K562 (cell line): ENCODE data around the gene IFIT2. TPM values are rescaled to one million over a fixed set of nuclear protein-coding genes. Genes with fewer than 3 reads are reported as not detected.
"Not testable (repeated sequence)": the region's sequence is repeated elsewhere in the genome, so short reads cannot be mapped to it uniquely, and the experiment has no call there.

ENCODE experiments used
- ATAC-seq: fragments of 200-7000 bp; cut with Tn5 transposase; 3 replicates; pipeline ENCODE4 v1.9.1; 2020; ENCODE audit warnings: moderate library complexity
- BruUV-seq: library from RNA; stranded (reverse); fragments of 400-500 nt; replicated peaks from 2 replicates; lab custom pipeline; 2021; lab: Mats Ljungman, UMichigan
- CTCF ChIA-PET: fragments of 300-600 bp; formaldehyde crosslinking; extraction: SDS; loops from one replicate; lab custom pipeline; 2021; ENCODE audit warnings: low intra/inter-chr PET ratio; lab: Yijun Ruan, JAX
- POLR2A ChIA-PET: fragments of 300-600, 350-650 bp; sonication (Branson Sonifier 250); formaldehyde crosslinking; extraction: SDS; loops from one replicate; lab custom pipeline; 2021; ENCODE audit warnings: antibody characterized with exemption, inconsistent platforms; lab: Yijun Ruan, JAX
- DNase-seq, 4 experiments: peaks; one replicate each; pipeline versions ENCODE4 v3.0.0 to v3.0.0-alpha.2; 2011 to 2018; ENCODE audit warnings: low spot score in 3 of 4, mixed read lengths in 3 of 4; ENCODE audit errors: extremely low read depth in 1 of 4
- FAIRE-seq: peaks from 2 replicates; lab custom pipeline; 2011; peaks lifted over from hg19 to GRCh38; lab: Jason Lieb, UNC
- H2AFZ ChIP-seq: 2 replicates; pipeline ENCODE4 v1.6.0; 2011; ENCODE audit warnings: low read depth, low read length, control low read depth, inconsistent platforms
- H3K27ac ChIP-seq: fragments of 200-600 bp; 3 replicates; pipeline ENCODE4 v1.8.0; 2011; ENCODE audit warnings: low read depth, mild to moderate bottlenecking, control low read depth, inconsistent platforms, low read length, moderate library complexity, mixed read lengths; ENCODE audit errors: extremely low read depth
- H3K27me3 ChIP-seq, 2 experiments: fragments of 300-600 bp in 1 of 2; 2 replicates in 1 of 2; 3 replicates in 1 of 2; pipeline versions ENCODE4 v1.6.0 to v1.8.0; 2011; ENCODE audit warnings: inconsistent platforms in 2 of 2, low read length in 2 of 2, mild to moderate bottlenecking in 1 of 2, mixed read lengths in 1 of 2, moderate library complexity in 1 of 2; ENCODE audit not compliant: control insufficient read depth in 2 of 2, insufficient read depth in 2 of 2
- H3K36me3 ChIP-seq: fragments of 300-600 bp; 3 replicates; pipeline ENCODE4 v1.8.0; 2011; ENCODE audit warnings: mild to moderate bottlenecking, low read length, inconsistent platforms; ENCODE audit not compliant: control insufficient read depth, insufficient read depth
- H3K4me1 ChIP-seq, 2 experiments: fragments of 200-600 bp in 1 of 2; replicated peaks in 1 of 2; 2 replicates in 1 of 2; 3 replicates in 1 of 2; pipeline versions ENCODE4 v1.5.1 to v1.8.0; 2011; ENCODE audit warnings: inconsistent platforms in 2 of 2, low read length in 2 of 2, mild to moderate bottlenecking in 1 of 2, mixed read lengths in 1 of 2, moderate library complexity in 1 of 2; ENCODE audit not compliant: control insufficient read depth in 2 of 2, insufficient read depth in 2 of 2
- H3K4me2 ChIP-seq: 2 replicates; pipeline ENCODE4 v1.6.1; 2011; ENCODE audit warnings: low read length, control low read depth, inconsistent platforms, mixed read lengths; ENCODE audit not compliant: insufficient read depth
- H3K4me3 ChIP-seq: fragments of 200-600 bp; sonication (generic), shearing (Covaris generic); 2 replicates; pipeline ENCODE4 v1.5.1; 2016; ENCODE audit warnings: control low read depth, inconsistent platforms
- H3K79me2 ChIP-seq: fragments of 200-600 bp; 3 replicates; pipeline ENCODE4 v1.8.0; 2011; ENCODE audit warnings: low read length, inconsistent platforms; ENCODE audit not compliant: control insufficient read depth, insufficient read depth
- H3K9ac ChIP-seq, 2 experiments: 2 replicates each; pipeline versions ENCODE4 v1.6.0 to v1.6.1; 2011; ENCODE audit warnings: low read depth in 2 of 2, low read length in 2 of 2, control low read depth in 1 of 2, inconsistent platforms in 1 of 2, mild to moderate bottlenecking in 1 of 2, mixed read lengths in 1 of 2; ENCODE audit not compliant: insufficient read depth in 1 of 2
- H3K9me1 ChIP-seq: one replicate; pipeline ENCODE4 v1.6.0; 2011; ENCODE audit warnings: inconsistent platforms, mild to moderate bottlenecking, low read length, moderate library complexity; ENCODE audit not compliant: control insufficient read depth, insufficient read depth
- H3K9me3 ChIP-seq: replicated peaks from 2 replicates; pipeline ENCODE4 v1.5.1; 2011; ENCODE audit warnings: low read depth, low read length, inconsistent platforms; ENCODE audit not compliant: control insufficient read depth, insufficient read depth
- H4K20me1 ChIP-seq: replicated peaks from 2 replicates; pipeline ENCODE4 v1.6.1; 2011; ENCODE audit warnings: low read length, inconsistent platforms, mixed read lengths; ENCODE audit not compliant: control insufficient read depth, insufficient read depth
- ZEB2 ChIP-seq: fragments of 450-650 bp; IDR thresholded peaks from 2 replicates; pipeline ENCODE4 v1.6.1; 2016
- WGBS: fragments of 100-300 bp; shearing (Covaris generic); methylation state at CpG from one replicate; pipeline ENCODE4 v1.1.6; 2016; ENCODE audit warnings: low coverage, mixed read lengths; ENCODE audit not compliant: insufficient coverage; ENCODE audit errors: missing lambda C conversion rate; 5-methylcytosine and 5-hydroxymethylcytosine counted together
- in situ Hi-C: fragments of 300-500 bp; cut with MboI; formaldehyde crosslinking; loops from 4 replicates; pipeline ENCODE4 v1.15.0; 2018; ENCODE audit warnings: inconsistent platforms, mixed read lengths
- intact Hi-C: fragments of 100-400 bp; cut with micrococcal nuclease; formaldehyde crosslinking; loops from 2 replicates; pipeline ENCODE4 v1.14.2; 2022
- polyA plus RNA-seq, 8 experiments: library from polyadenylated mRNA; depleted of rRNA in 4 of 8; stranded (reverse) in 5 of 8; unstranded in 3 of 8; fragments of >200 nt; fragmentation: Nextera tagmentation in 2 of 8; fragmentation: Illumina TruSeq in 1 of 8; extraction: Ambion mirVana in 2 of 8; extraction: Trizol in 1 of 8; gene quantifications; 2 replicates each; pipeline versions ENCODE4 v1.2.1 to v1.2.3, GENCODE V29; 2011 to 2014; ENCODE audit warnings: inconsistent platforms in 1 of 8, missing spikeins in 1 of 8
- total RNA-seq, 7 experiments: library from RNA; depleted of rRNA in 6 of 7; stranded (reverse); fragments of >200 nt in 6 of 7; fragmentation: Illumina TruSeq in 2 of 7; extraction: Trizol in 2 of 7; gene quantifications; 2 replicates each; pipeline versions ENCODE4 v1.2.1 to v1.2.3, GENCODE V29; 2011 to 2021; ENCODE audit warnings: low replicate concordance in 1 of 7
- TF ChIP-seq, protein P1 (sequence below): sonication (generic); formaldehyde crosslinking; IDR thresholded peaks from 2 replicates; pipeline ENCODE4 v1.8.0; 2022; ENCODE audit warnings: missing genetic modification reagents, mild to moderate bottlenecking, moderate library complexity, borderline replicate concordance

The IFIT2 gene
- total and polyA plus RNA-seq, 9 of the 15 experiments (the other 6 are each of a cell fraction or from before 2014, with no cell fraction given) = 0.03 to 0.25 (median 0.10) TPM; not detected in 1

DNA sequence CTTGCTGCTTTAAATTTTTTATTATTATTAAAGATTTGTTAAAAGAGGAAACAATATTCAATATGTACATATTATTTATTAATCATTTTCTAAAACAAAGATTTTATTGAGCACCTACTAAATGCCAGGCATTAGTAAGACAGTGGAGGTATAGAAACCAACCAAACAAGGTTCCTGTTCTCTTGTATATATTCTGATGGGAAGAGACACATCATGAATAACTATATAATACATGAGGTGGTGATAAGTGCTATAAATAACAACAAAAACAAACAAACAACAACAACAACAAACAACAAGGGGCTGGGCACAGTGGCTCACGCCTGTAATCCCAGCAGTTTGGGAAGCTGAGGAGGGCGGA, 49.6 kb upstream of the IFIT2 start:
- H4K20me1 ChIP-seq = no peaks in the 10 kb centered on the region
- no peaks in the 10 kb centered on the region for H3K9me3 ChIP-seq
- no peaks in the 10 kb centered on the region for H3K27me3 ChIP-seq
- peaks cover 0 to 6% of the 10 kb centered on the region in 2 experiments; a peak in 2 of 5 replicates for H3K4me1 ChIP-seq
- no peak for ATAC-seq
- intact Hi-C loops = no loop called here
- H3K79me2 ChIP-seq = no peaks in the 10 kb centered on the region
- H2AFZ ChIP-seq = no peak overlapping the region
- TF ChIP-seq, protein P1, sequence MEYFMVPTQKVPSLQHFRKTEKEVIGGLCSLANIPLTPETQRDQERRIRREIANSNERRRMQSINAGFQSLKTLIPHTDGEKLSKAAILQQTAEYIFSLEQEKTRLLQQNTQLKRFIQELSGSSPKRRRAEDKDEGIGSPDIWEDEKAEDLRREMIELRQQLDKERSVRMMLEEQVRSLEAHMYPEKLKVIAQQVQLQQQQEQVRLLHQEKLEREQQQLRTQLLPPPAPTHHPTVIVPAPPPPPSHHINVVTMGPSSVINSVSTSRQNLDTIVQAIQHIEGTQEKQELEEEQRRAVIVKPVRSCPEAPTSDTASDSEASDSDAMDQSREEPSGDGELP (CRISPR knock-in tag) = no peak
- TF ChIP-seq ZEB2 = no peak
- TF ChIP-seq, all 486 proteins: peak for 0
- FAIRE-seq (no peak), DNase-seq (no peak)
- H3K9me1 ChIP-seq = no peaks in the 10 kb centered on the region
- POLR2A ChIA-PET = no interaction called here
- no peaks in the 10 kb centered on the region for H3K36me3 ChIP-seq
- no TSS peak for BruUV-seq
- H3K9ac ChIP-seq = no peak overlapping the region
- no peak overlapping the region for H3K4me3 ChIP-seq
- in situ Hi-C loops = no loop called here
- CTCF ChIA-PET = no interaction called here
- WGBS = no CpG with 5 or more reads among the region's 2 CpGs
- no peak overlapping the region for H3K4me2 ChIP-seq
- no peak overlapping the region for H3K27ac ChIP-seq

DNA sequence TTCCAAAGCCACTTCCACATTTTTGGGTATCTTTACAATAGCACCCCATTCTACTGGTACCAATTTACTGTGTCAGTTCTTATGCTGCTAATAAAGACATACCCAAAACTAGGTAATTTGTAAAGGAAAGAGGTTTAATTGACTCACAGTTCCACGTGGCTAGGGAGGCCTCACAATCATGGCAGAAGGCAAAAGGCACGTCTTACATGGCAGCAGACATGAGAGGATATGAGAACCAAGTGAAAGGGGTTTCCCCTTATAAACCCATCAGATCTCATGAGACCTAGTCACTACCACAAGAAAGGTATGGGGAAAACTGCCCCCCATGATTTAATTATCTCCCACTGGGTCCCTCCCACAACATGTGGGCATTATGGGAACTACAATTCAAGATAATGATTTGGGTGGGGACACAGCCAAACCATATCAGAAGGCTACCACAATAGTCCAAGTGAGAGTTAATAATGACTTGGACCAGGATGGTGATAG, 46.7 kb upstream of the IFIT2 start:
- DNase-seq, H3K9me3 ChIP-seq, H3K36me3 ChIP-seq, H3K4me1 ChIP-seq, H3K27me3 ChIP-seq, H3K9ac ChIP-seq, H2AFZ ChIP-seq, H3K4me2 ChIP-seq, intact Hi-C loops, ATAC-seq, H3K4me3 ChIP-seq, H3K79me2 ChIP-seq, POLR2A ChIA-PET, BruUV-seq, H3K9me1 ChIP-seq, FAIRE-seq, H3K27ac ChIP-seq, in situ Hi-C loops, CTCF ChIA-PET, H4K20me1 ChIP-seq: not testable (repeated sequence)
- WGBS = 0% methylated on average over 1 of the region's 2 CpGs
